GM12878 (cell line): ENCODE measurements around the gene PRKCE. TPM values are rescaled to one million over a fixed set of nuclear protein-coding genes. Genes with fewer than 3 reads are reported as not detected.

Experiments used
- ATAC-seq: fragments of 200-7000 bp; cut with Tn5 transposase; 3 replicates; pipeline ENCODE4 v1.9.1; 2020; ENCODE audit warnings: mild to moderate bottlenecking, moderate library complexity
- BruUV-seq: library from RNA; stranded (reverse); fragments of 400-500 nt; replicated peaks from 2 replicates; lab custom pipeline; 2021; lab: Mats Ljungman, UMichigan
- CTCF ChIA-PET: fragments of 300-600 bp; sonication (Branson Sonifier 250); formaldehyde crosslinking; extraction: SDS; loops from one replicate; lab custom pipeline; 2021; ENCODE audit warnings: inconsistent platforms; lab: Yijun Ruan, JAX
- POLR2A ChIA-PET: fragments of 350-600 bp; formaldehyde crosslinking; extraction: SDS; loops from one replicate; lab custom pipeline; 2021; ENCODE audit warnings: inconsistent platforms; lab: Charles Lee
- RAD21 ChIA-PET: fragments of 300-600 bp; sonication (Branson Sonifier 250); formaldehyde crosslinking; loops from one replicate; lab custom pipeline; 2023; ENCODE audit warnings: antibody characterized with exemption; ENCODE audit not compliant: unreplicated experiment; lab: Charles Lee
- SMC1A ChIA-PET: fragments of 300-600 bp; sonication (Branson Sonifier 250); formaldehyde crosslinking; loops from one replicate; lab custom pipeline; 2023; ENCODE audit not compliant: unreplicated experiment, uncharacterized antibody; lab: Charles Lee
- DNase-seq: peaks from one replicate; pipeline ENCODE4 v3.0.0-alpha.2; 2011; ENCODE audit warnings: low read depth, low spot score
- FAIRE-seq: peaks from 3 replicates; lab custom pipeline; 2011; peaks lifted over from hg19 to GRCh38; lab: Jason Lieb, UNC
- H2AFZ ChIP-seq: 2 replicates; pipeline ENCODE4 v1.6.0; 2011; ENCODE audit warnings: low read depth, low read length, control low read depth; ENCODE audit not compliant: control insufficient read depth
- H3K27ac ChIP-seq: 2 replicates; pipeline ENCODE4 v1.5.1; 2011; ENCODE audit warnings: control low read depth; ENCODE audit not compliant: control insufficient read depth, insufficient read depth
- H3K27me3 ChIP-seq, 2 experiments: replicated peaks in 1 of 2; 2 replicates each; pipeline versions ENCODE4 v1.6.0 to v1.6.1; 2011; ENCODE audit warnings: low read length in 1 of 2; ENCODE audit not compliant: control insufficient read depth in 2 of 2, insufficient read depth in 2 of 2
- H3K36me3 ChIP-seq, 2 experiments: 2 replicates each; pipeline ENCODE4 v1.5.1; 2011; ENCODE audit warnings: low read length in 1 of 2; ENCODE audit not compliant: control insufficient read depth in 2 of 2, insufficient read depth in 2 of 2
- H3K4me1 ChIP-seq: 2 replicates; pipeline ENCODE4 v1.6.1; 2011; ENCODE audit warnings: mild to moderate bottlenecking, low read length, moderate library complexity, mixed read lengths; ENCODE audit not compliant: control insufficient read depth, insufficient read depth
- H3K4me2 ChIP-seq: 2 replicates; pipeline ENCODE4 v1.6.0; 2011; ENCODE audit warnings: control low read depth; ENCODE audit not compliant: control insufficient read depth, insufficient read depth
- H3K4me3 ChIP-seq: fragments of 200-600 bp; sonication (generic); 2 replicates; pipeline ENCODE4 v1.5.1; 2016
- H3K79me2 ChIP-seq: 2 replicates; pipeline ENCODE4 v1.6.0; 2011; ENCODE audit warnings: low read length; ENCODE audit not compliant: control insufficient read depth, insufficient read depth
- H3K9ac ChIP-seq: 2 replicates; pipeline ENCODE4 v1.8.0; 2011; ENCODE audit warnings: low read length, control low read depth, mixed read lengths; ENCODE audit not compliant: control insufficient read depth, insufficient read depth
- H3K9me3 ChIP-seq: replicated peaks from 3 replicates; pipeline ENCODE4 v1.5.1; 2011; ENCODE audit warnings: mild to moderate bottlenecking, low read length; ENCODE audit not compliant: control insufficient read depth, insufficient read depth
- H4K20me1 ChIP-seq: 2 replicates; pipeline ENCODE4 v1.6.0; 2011; ENCODE audit not compliant: control insufficient read depth, insufficient read depth
- CREM ChIP-seq: IDR thresholded peaks from 2 replicates; pipeline ENCODE4 v1.6.1; 2014; ENCODE audit warnings: antibody characterized with exemption, low read depth
- IKZF2 ChIP-seq, 2 experiments: fragments of 450-650 bp; IDR thresholded peaks; 2 replicates each; pipeline ENCODE4 v1.6.1; 2017; ENCODE audit warnings: mild to moderate bottlenecking in 2 of 2, moderate library complexity in 2 of 2
- WRNIP1 ChIP-seq: IDR thresholded peaks from 2 replicates; pipeline ENCODE4 v1.6.1; 2011; ENCODE audit warnings: low read depth, low read length, improper control_type of control experiment, borderline replicate concordance
- ZNF217 ChIP-seq: fragments of 450-650 bp; IDR thresholded peaks from 2 replicates; pipeline ENCODE4 v1.6.1; 2017; ENCODE audit warnings: antibody characterized with exemption, mild to moderate bottlenecking
- ZNF622 ChIP-seq: fragments of 450-650 bp; IDR thresholded peaks from 2 replicates; pipeline ENCODE4 v1.6.1; 2017; ENCODE audit warnings: mild to moderate bottlenecking, inconsistent platforms
- WGBS: methylation state at CpG from one replicate; pipeline ENCODE4 v1.1.6; 2016; ENCODE audit warnings: low lambda C conversion rate; ENCODE audit not compliant: insufficient replicate concordance, insufficient coverage; ENCODE audit errors: missing lambda C conversion rate; 5-methylcytosine and 5-hydroxymethylcytosine counted together
- in situ Hi-C: fragments of 300-500 bp; cut with MboI; formaldehyde crosslinking; loops from 9 replicates; pipeline ENCODE4 v1.14.3; 2018; ENCODE audit warnings: mixed read lengths
- intact Hi-C: fragments of 100-400 bp; cut with micrococcal nuclease; formaldehyde crosslinking; loops from one replicate; pipeline ENCODE4 v1.14.2; 2022; ENCODE audit not compliant: unreplicated experiment
- polyA plus RNA-seq, 11 experiments: library from polyadenylated mRNA; depleted of rRNA in 4 of 11; unstranded in 6 of 11; stranded (reverse) in 5 of 11; fragments of >200 nt; fragmentation: Nextera tagmentation in 4 of 11; fragmentation: Illumina TruSeq in 1 of 11; extraction: Ambion mirVana in 4 of 11; extraction: Trizol in 1 of 11; gene quantifications; 1 replicate in 1 of 11; 2 replicates in 10 of 11; pipeline versions ENCODE4 v1.2.1 to v1.2.3, GENCODE V29; 2011 to 2016; ENCODE audit warnings: inconsistent platforms in 2 of 11, missing spikeins in 2 of 11, low read depth in 1 of 11
- total RNA-seq, 4 experiments: library from RNA; depleted of rRNA in 3 of 4; stranded (reverse); fragments of >200 nt in 3 of 4; fragmentation: Illumina TruSeq in 1 of 4; extraction: Trizol in 1 of 4; gene quantifications; 2 replicates each; pipeline versions ENCODE4 v1.2.1 to v1.2.3, GENCODE V29; 2013 to 2021
- TF ChIP-seq, protein P1 (sequence below): fragments of 450-650 bp; IDR thresholded peaks from 2 replicates; pipeline ENCODE4 v1.6.1; 2016; ENCODE audit warnings: mild to moderate bottlenecking

PRKCE gene
- total and polyA plus RNA-seq, 10 of the 15 experiments (the other 5 are each of a cell fraction or from before 2014, with no cell fraction given) = 2.6 to 28.2 (median 11.3) TPM

- no TSS peak for BruUV-seq
- no peak for TF ChIP-seq ZNF622
- TF ChIP-seq, protein P1, sequence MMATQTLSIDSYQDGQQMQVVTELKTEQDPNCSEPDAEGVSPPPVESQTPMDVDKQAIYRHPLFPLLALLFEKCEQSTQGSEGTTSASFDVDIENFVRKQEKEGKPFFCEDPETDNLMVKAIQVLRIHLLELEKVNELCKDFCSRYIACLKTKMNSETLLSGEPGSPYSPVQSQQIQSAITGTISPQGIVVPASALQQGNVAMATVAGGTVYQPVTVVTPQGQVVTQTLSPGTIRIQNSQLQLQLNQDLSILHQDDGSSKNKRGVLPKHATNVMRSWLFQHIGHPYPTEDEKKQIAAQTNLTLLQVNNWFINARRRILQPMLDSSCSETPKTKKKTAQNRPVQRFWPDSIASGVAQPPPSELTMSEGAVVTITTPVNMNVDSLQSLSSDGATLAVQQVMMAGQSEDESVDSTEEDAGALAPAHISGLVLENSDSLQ = no peak
- TF ChIP-seq CREM = no peak
- TF ChIP-seq WRNIP1 = no peak
- TF ChIP-seq, all 136 proteins: peak for 0
Measured at GRCh38 chr2:46006473-46007025, 355.1 kb downstream of the PRKCE start.

DNA sequence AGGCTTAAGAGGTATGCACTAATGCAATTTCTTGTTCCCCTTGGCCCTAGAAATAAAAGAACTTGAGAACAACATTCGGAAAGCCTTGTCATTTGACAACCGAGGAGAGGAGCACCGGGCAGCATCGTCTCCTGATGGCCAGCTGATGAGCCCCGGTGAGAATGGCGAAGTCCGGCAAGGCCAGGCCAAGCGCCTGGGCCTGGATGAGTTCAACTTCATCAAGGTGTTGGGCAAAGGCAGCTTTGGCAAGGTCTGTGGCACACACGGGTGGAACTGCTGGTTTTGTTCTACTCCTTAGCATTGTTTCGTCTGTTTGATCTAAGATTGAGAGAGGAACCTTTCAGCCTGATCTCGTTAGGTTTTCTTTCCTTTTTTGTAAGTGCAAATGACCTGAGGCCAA, 355.9 kb downstream of the PRKCE start:
- SMC1A ChIA-PET = no interaction called here
- DNase-seq = no peak

More at GRCh38 chr2:46006473-46007025, 355.1 kb downstream of the PRKCE start:
- Histone ChIP-seq H3K27me3 (no peaks in the 10 kb centered on the region), H3K27ac (no peak overlapping the region), H4K20me1 (no peaks in the 10 kb centered on the region), H2AFZ (no peak overlapping the region), H3K79me2 (no peaks in the 10 kb centered on the region), H3K4me1 (peaks cover 4% of the 10 kb centered on the region; the same call in 1 of the 2 replicates), H3K4me3 (no peak overlapping the region), H3K9ac (no peak overlapping the region), H3K9me3 (no peaks in the 10 kb centered on the region), H3K36me3 (peaks cover 2 to 4% of the 10 kb centered on the region in 2 experiments; a peak in 2 of 4 replicates), H3K4me2 (no peak overlapping the region)
- FAIRE-seq (no peak), DNase-seq (no peak), ATAC-seq (no peak)
- ChIA-PET POLR2A (no interaction called here), CTCF (interaction anchor here (1.0 to 3.9 kb wide), 4 partner anchors 13 to 357 kb away, joined by 3 to 20 read pairs (median 4); no protein-coding TSS in a partner anchor), RAD21 (interaction anchor here (1.0 to 1.5 kb wide), 3 partner anchors 57 to 452 kb away, joined by 3 to 4 read pairs (median 3); no protein-coding TSS in a partner anchor), SMC1A (interaction anchor here (0.7 to 0.9 kb wide), 2 partner anchors 453 to 960 kb away, joined by 3 read pairs; no protein-coding TSS in a partner anchor)
- intact Hi-C loops (no loop called here), in situ Hi-C loops (loop anchor here (25.0 kb wide), 1 partner anchor 631 kb away; no protein-coding TSS in a partner anchor)
- WGBS = 72% methylated on average over 7 of the region's 7 CpGs

More for the DNA sequence above, 355.9 kb downstream of the PRKCE start:
- ChIA-PET RAD21 (no interaction called here), CTCF (interaction anchor here (1.0 kb wide), 1 partner anchor 56 kb away, joined by 3 read pairs; no protein-coding TSS in a partner anchor), POLR2A (no interaction called here)
- no peaks in the 10 kb centered on the region for H3K27me3 ChIP-seq
- H3K27ac ChIP-seq = no peak overlapping the region
- TF ChIP-seq ZNF217 (no peak), IKZF2 (IDR thresholded peaks at IDR 0.05) (no peak)
- ATAC-seq = no peak
- H3K9me3 ChIP-seq = no peaks in the 10 kb centered on the region
- no peak for FAIRE-seq
- H3K4me3 ChIP-seq = no peak overlapping the region
- peaks cover 2 to 4% of the 10 kb centered on the region in 2 experiments; a peak in 2 of 4 replicates for H3K36me3 ChIP-seq
- H3K9ac ChIP-seq = no peak overlapping the region
- no peaks in the 10 kb centered on the region for H3K79me2 ChIP-seq
- no peaks in the 10 kb centered on the region for H4K20me1 ChIP-seq
- in situ Hi-C loops (loop anchor here (25.0 kb wide), 1 partner anchor 630 kb away; no protein-coding TSS in a partner anchor), intact Hi-C loops (no loop called here)
- H2AFZ ChIP-seq = no peak overlapping the region
- no TSS peak for BruUV-seq
- H3K4me1 ChIP-seq = peaks cover 4% of the 10 kb centered on the region; the same call in 1 of the 2 replicates
- no peak overlapping the region for H3K4me2 ChIP-seq
- 91% methylated on average over 11 of the region's 11 CpGs for WGBS
